PC-9 (cell line): ENCODE measurements around the gene NCAN. TPM values are rescaled to one million over a fixed set of nuclear protein-coding genes. Genes with fewer than 3 reads are reported as not detected.
A peak's percentile ranks its signal among the peaks of the same experiment; 100 is the strongest.

ENCODE experiments used
- BruUV-seq: library from RNA; stranded (reverse); fragments of 400-500 nt; replicated peaks from 2 replicates; lab custom pipeline; 2021; lab: Mats Ljungman, UMichigan
- CTCF ChIA-PET: fragments of 300-600 bp; sonication (Branson Sonifier 250); formaldehyde crosslinking; loops from one replicate; lab custom pipeline; 2022; ENCODE audit warnings: antibody characterized with exemption; lab: Charles Lee
- POLR2A ChIA-PET: fragments of 300-600 bp; sonication (Branson Sonifier 250); formaldehyde crosslinking; loops from one replicate; lab custom pipeline; 2022; ENCODE audit warnings: antibody characterized with exemption; ENCODE audit not compliant: unreplicated experiment; lab: Charles Lee
- DNase-seq, 2 experiments: peaks; one replicate each; pipeline versions ENCODE4 v3.0.0 to v3.0.0-alpha.2; 2015 to 2022; ENCODE audit warnings: mixed read lengths in 1 of 2
- H2AFZ ChIP-seq: fragments of 200-600 bp; sonication (generic); 2 replicates; pipeline ENCODE4 v1.8.1; 2017; ENCODE audit warnings: antibody characterized with exemption
- H3F3A ChIP-seq: fragments of 200-600 bp; sonication (generic); 2 replicates; pipeline ENCODE4 v1.8.1; 2017; ENCODE audit warnings: antibody characterized with exemption, mild to moderate bottlenecking, low read depth; ENCODE audit not compliant: insufficient read depth
- H3K27ac ChIP-seq: fragments of 200-600 bp; sonication (generic); 2 replicates; pipeline ENCODE4 v1.6.1; 2016; ENCODE audit warnings: mixed run types
- H3K27me3 ChIP-seq: fragments of 200-600 bp; sonication (generic); 2 replicates; pipeline ENCODE4 v1.6.1; 2016; ENCODE audit warnings: low read depth, mixed run types; ENCODE audit not compliant: insufficient read depth
- H3K36me3 ChIP-seq: fragments of 200-600 bp; sonication (generic); 2 replicates; pipeline ENCODE4 v1.6.1; 2016; ENCODE audit warnings: low read depth, mixed run types
- H3K4me1 ChIP-seq: fragments of 200-600 bp; sonication (generic); replicated peaks from 2 replicates; pipeline ENCODE4 v1.6.1; 2016; ENCODE audit warnings: mixed run types; ENCODE audit not compliant: insufficient read depth
- H3K4me2 ChIP-seq: fragments of 200-600 bp; sonication (generic); 2 replicates; pipeline ENCODE4 v1.6.1; 2017; ENCODE audit warnings: mixed run types
- H3K4me3 ChIP-seq: fragments of 200-600 bp; sonication (generic); 2 replicates; pipeline ENCODE4 v1.6.1; 2016; ENCODE audit warnings: mixed run types
- H3K79me2 ChIP-seq: fragments of 200-600 bp; sonication (generic); 2 replicates; pipeline ENCODE4 v1.6.1; 2017; ENCODE audit warnings: low read depth, mixed run types
- H3K9me2 ChIP-seq: fragments of 200-600 bp; sonication (generic); 2 replicates; pipeline ENCODE4 v1.8.1; 2017; ENCODE audit warnings: mild to moderate bottlenecking; ENCODE audit not compliant: insufficient read depth
- H3K9me3 ChIP-seq: fragments of 200-600 bp; sonication (generic); 2 replicates; pipeline ENCODE4 v1.8.1; 2016; ENCODE audit warnings: low read depth; ENCODE audit not compliant: insufficient read depth
- H4K20me1 ChIP-seq: fragments of 200-600 bp; sonication (generic); 2 replicates; pipeline ENCODE4 v1.8.1; 2017; ENCODE audit not compliant: insufficient read depth
- EZH2 ChIP-seq: fragments of 200-600 bp; sonication (generic); IDR thresholded peaks from 2 replicates; pipeline ENCODE4 v1.8.0; 2017; ENCODE audit warnings: antibody characterized with exemption, low read depth
- intact Hi-C: fragments of 100-400 bp; cut with micrococcal nuclease; formaldehyde crosslinking; loops from one replicate; pipeline ENCODE4 v1.10.0; 2022; ENCODE audit not compliant: unreplicated experiment
- total RNA-seq: library from RNA; stranded (reverse); gene quantifications from 2 replicates; pipeline ENCODE4 v1.2.3, GENCODE V29; 2021
- TF ChIP-seq, protein P1 (sequence below): fragments of 200-600 bp; sonication (generic); conservative IDR thresholded peaks from 2 replicates; pipeline ENCODE4 v1.6.1; 2017; ENCODE audit warnings: mixed run types, antibody characterized with exemption, mild to moderate bottlenecking, moderate library complexity

Gene NCAN
- total RNA-seq, 1 experiment from 2014 or later = not detected

- intact Hi-C loops = no loop called here
Observed at GRCh38 chr19:19185853-19186740, 25.7 kb upstream of the NCAN start.

DNA sequence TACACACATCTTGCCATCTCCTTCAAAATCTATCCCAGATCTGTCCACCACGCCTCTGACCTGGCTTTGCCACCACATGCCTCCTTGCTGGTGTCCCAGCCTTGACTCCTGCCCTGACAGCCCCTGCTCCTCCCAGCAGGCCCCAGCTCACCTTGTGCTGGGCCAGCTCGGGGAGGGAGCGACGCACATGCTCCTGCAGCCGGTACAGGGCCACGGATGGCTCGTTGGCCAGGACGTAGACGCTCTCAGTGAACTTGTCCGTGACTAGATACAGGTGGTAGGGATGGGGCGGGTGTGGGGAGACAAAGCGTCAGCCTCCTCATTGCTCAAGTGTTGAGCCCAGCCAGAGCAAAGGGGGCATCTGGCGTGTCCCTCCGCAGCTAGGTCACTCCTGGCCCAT is 25.0 kb upstream of the NCAN start:
- CTCF ChIA-PET = no interaction called here
- intact Hi-C loops = no loop called here
- H3K4me1 ChIP-seq = peaks cover 13% of the 10 kb centered on the region

More at GRCh38 chr19:19185853-19186740, 25.7 kb upstream of the NCAN start:
- Histone ChIP-seq H3K27me3 (no peaks in the 10 kb centered on the region), H3K79me2 (peaks cover 21% of the 10 kb centered on the region), H3F3A (0 out of 2 replicates have a peak, but pooled peaks cover 5% of the 10 kb centered on the region), H3K9me2 (no peaks in the 10 kb centered on the region), H3K4me3 (no peak overlapping the region), H2AFZ (no peak overlapping the region), H3K4me2 (no peak overlapping the region), H3K27ac (no peak overlapping the region), H3K36me3 (no peaks in the 10 kb centered on the region; the same call in 1 of the 2 replicates), H4K20me1 (no peaks in the 10 kb centered on the region; the same call in 1 of the 2 replicates), H3K9me3 (no peaks in the 10 kb centered on the region), H3K4me1 (peaks cover 13% of the 10 kb centered on the region)
- BruUV-seq = no TSS peak
- peak; percentile 40 to 53 for DNase-seq
- ChIA-PET POLR2A (no interaction called here), CTCF (no interaction called here)
- TF ChIP-seq, protein P1, sequence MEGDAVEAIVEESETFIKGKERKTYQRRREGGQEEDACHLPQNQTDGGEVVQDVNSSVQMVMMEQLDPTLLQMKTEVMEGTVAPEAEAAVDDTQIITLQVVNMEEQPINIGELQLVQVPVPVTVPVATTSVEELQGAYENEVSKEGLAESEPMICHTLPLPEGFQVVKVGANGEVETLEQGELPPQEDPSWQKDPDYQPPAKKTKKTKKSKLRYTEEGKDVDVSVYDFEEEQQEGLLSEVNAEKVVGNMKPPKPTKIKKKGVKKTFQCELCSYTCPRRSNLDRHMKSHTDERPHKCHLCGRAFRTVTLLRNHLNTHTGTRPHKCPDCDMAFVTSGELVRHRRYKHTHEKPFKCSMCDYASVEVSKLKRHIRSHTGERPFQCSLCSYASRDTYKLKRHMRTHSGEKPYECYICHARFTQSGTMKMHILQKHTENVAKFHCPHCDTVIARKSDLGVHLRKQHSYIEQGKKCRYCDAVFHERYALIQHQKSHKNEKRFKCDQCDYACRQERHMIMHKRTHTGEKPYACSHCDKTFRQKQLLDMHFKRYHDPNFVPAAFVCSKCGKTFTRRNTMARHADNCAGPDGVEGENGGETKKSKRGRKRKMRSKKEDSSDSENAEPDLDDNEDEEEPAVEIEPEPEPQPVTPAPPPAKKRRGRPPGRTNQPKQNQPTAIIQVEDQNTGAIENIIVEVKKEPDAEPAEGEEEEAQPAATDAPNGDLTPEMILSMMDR = peak; percentile 86
- no peak for TF ChIP-seq EZH2

GRCh38 chr19:19191768-19192077 is 20.0 kb upstream of the NCAN start:
- Histone ChIP-seq H3K36me3 (0 out of 2 replicates have a peak, but pooled peaks cover 5% of the 10 kb centered on the region), H3K79me2 (peaks cover 43% of the 10 kb centered on the region), H3K9me2 (no peaks in the 10 kb centered on the region), H3K27ac (peak overlapping the region; percentile 85), H3K4me1 (peaks cover 22% of the 10 kb centered on the region), H3K9me3 (no peaks in the 10 kb centered on the region), H3K4me2 (peak overlapping the region; percentile 77), H3F3A (0 out of 2 replicates have a peak, but pooled peaks cover 1% of the 10 kb centered on the region), H3K27me3 (no peaks in the 10 kb centered on the region), H4K20me1 (no peaks in the 10 kb centered on the region), H3K4me3 (peak overlapping the region; percentile 84), H2AFZ (peak overlapping the region; percentile 99)
- TF ChIP-seq, protein P1 = no peak
- no peak for TF ChIP-seq EZH2
- BruUV-seq = TSS peak; percentile 48
- ChIA-PET CTCF (interaction anchor here (0.7 kb wide), 1 partner anchor 353 kb away, joined by 5 read pairs; no protein-coding TSS in a partner anchor), POLR2A (interaction anchor here (0.6 kb wide), 2 partner anchors 11 to 15 kb away, joined by 3 to 4 read pairs; partner anchors contain the start of gene NR2C2AP)
- DNase-seq = peak in 1 of 2 experiments; percentile 20
- intact Hi-C loops = loop anchor here (5.0 kb wide), 1 partner anchor 131 kb away; the partner anchor contains the start of genes MAU2 and SUGP1

More for the DNA sequence above, 25.0 kb upstream of the NCAN start:
- no peak for DNase-seq
- Histone ChIP-seq H3K9me3 (no peaks in the 10 kb centered on the region), H2AFZ (no peak overlapping the region), H3F3A (0 out of 2 replicates have a peak, but pooled peaks cover 5% of the 10 kb centered on the region), H3K27me3 (no peaks in the 10 kb centered on the region), H4K20me1 (no peaks in the 10 kb centered on the region; the same call in 1 of the 2 replicates), H3K4me3 (no peak overlapping the region), H3K4me2 (no peak overlapping the region), H3K79me2 (peaks cover 27% of the 10 kb centered on the region), H3K36me3 (no peaks in the 10 kb centered on the region; the same call in 1 of the 2 replicates), H3K9me2 (no peaks in the 10 kb centered on the region), H3K27ac (no peak overlapping the region)
- BruUV-seq = no TSS peak
- TF ChIP-seq EZH2 = no peak
- TF ChIP-seq, protein P1 = no peak
- POLR2A ChIA-PET = no interaction called here
